SK-N-MC (cell line): ENCODE results near the gene SPTB.

Experiments used
- EZH2 ChIP-seq: fragments of 200-600 bp; sonication (generic); IDR thresholded peaks from one replicate; pipeline ENCODE4 v1.6.1; 2017; ENCODE audit warnings: antibody characterized with exemption
- FOXP2 ChIP-seq: optimal IDR thresholded peaks from 2 replicates; pipeline ENCODE3; 2011; ENCODE audit warnings: mild to moderate bottlenecking, moderate library complexity; ENCODE audit not compliant: insufficient read depth; ENCODE audit errors: extremely low read length, control extremely low read depth
- POLR2AphosphoS5 ChIP-seq: IDR thresholded peaks from 2 replicates; pipeline ENCODE4 v1.6.1; 2012; ENCODE audit warnings: mild to moderate bottlenecking, low read depth, low read length, borderline replicate concordance

GRCh38 chr14:64786296-64787149, 93.2 kb downstream of the SPTB start:
- no peak for TF ChIP-seq EZH2
- no peak for TF ChIP-seq POLR2AphosphoS5
- no peak for TF ChIP-seq FOXP2
